ENCODE measurements around the gene ADCK2. TPM values are rescaled to one million over a fixed set of nuclear protein-coding genes. Genes with fewer than 3 reads are reported as not detected.
"Not testable (repeated sequence)": the region's sequence is repeated elsewhere in the genome, so short reads cannot be mapped to it uniquely, and the experiment has no call there.

ADCK2 gene
- polyA plus RNA-seq, 1 of the 3 experiments (the other 2 are of a cell fraction) = 19.0 TPM

DNA sequence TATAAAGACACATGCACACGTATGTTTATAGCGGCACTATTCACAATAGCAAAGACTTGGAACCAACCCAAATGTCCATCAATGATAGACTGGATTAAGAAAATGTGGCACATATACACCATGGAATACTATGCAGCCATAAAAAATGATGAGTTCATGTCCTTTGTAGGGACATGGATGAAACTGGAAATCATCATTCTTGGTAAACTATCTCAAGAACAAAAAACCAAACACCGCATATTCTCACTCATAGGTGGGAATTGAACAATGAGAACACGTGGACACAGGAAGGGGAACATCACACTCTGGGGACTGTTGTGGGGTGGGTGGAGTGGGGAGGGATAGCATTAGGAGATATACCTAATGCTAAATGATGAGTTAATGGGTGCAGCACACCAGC lies 70.5 kb downstream of the ADCK2 start:
- H2AFZ ChIP-seq (ENCODE audit: low read depth); H3K9ac ChIP-seq; H3K27ac ChIP-seq (ENCODE audit: low read depth in 2 of 2, low read length in 1 of 2); H3K27me3 ChIP-seq (ENCODE audit: insufficient read depth); POLR2A ChIA-PET; H3K79me2 ChIP-seq (ENCODE audit: insufficient read depth); H3K9me2 ChIP-seq; H3K4me2 ChIP-seq; H3F3A ChIP-seq (replicated peaks; ENCODE audit: insufficient read depth); H4K20me1 ChIP-seq (ENCODE audit: insufficient read depth); H3K4me1 ChIP-seq (ENCODE audit: control insufficient read depth in 1 of 2, insufficient read depth in 2 of 2, low read depth in 1 of 2, low read length in 1 of 2); H3K4me3 ChIP-seq (ENCODE audit: low read depth in 2 of 2, low read length in 1 of 2); DNase-seq; H3K9me3 ChIP-seq: not testable (repeated sequence)
- 84% methylated on average over 2 of the region's 4 CpGs for WGBS (ENCODE audit: low lambda C conversion rate)
- peaks cover 29 to 50% of the 10 kb centered on the region in 2 experiments for H3K36me3 ChIP-seq (replicated peaks in 1 of 2; ENCODE audit: control insufficient read depth in 1 of 2, insufficient read depth in 2 of 2, low read length in 1 of 2)
- CTCF ChIA-PET = interaction anchor here (1.4 to 1.7 kb wide), 3 partner anchors 17 to 271 kb away, joined by 3 to 6 read pairs (median 4); partner anchors contain the start of gene MRPS33

DNA sequence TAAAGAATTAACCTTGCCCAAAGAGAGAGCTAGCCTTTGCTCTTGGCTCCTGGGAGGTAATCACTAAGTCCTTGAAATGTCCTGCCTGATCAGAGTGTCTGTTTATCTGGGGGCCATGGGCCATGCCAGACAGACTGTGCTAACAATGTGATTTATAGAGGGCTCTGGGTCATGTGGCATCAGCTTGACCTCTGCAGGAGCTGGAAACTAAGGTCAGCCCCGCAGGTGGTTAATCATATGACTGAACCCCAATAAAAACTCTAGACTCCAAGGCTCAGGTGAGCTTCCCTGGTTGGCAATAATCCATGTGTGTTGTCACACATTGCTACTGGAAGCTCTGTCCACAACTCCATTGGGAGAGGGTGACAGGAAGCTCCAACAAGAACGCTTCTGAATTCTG lies 71.3 kb downstream of the ADCK2 start:
- CTCF ChIA-PET = interaction anchor here (0.7 to 2.6 kb wide), 6 partner anchors 17 to 270 kb away, joined by 3 to 8 read pairs (median 4); partner anchors contain the start of gene MRPS33
- DNase-seq = no peak

More for the DNA sequence above, 71.3 kb downstream of the ADCK2 start:
- H3K4me1 ChIP-seq (ENCODE audit: control insufficient read depth in 1 of 2, insufficient read depth in 2 of 2, low read depth in 1 of 2, low read length in 1 of 2) = no peaks in the 10 kb centered on the region
- H3K27me3 ChIP-seq (ENCODE audit: insufficient read depth) = no peaks in the 10 kb centered on the region
- no peak overlapping the region for H2AFZ ChIP-seq (ENCODE audit: low read depth)
- no peaks in the 10 kb centered on the region for H3K9me3 ChIP-seq
- H3K36me3 ChIP-seq (replicated peaks in 1 of 2; ENCODE audit: control insufficient read depth in 1 of 2, insufficient read depth in 2 of 2, low read length in 1 of 2) = peaks cover 35 to 52% of the 10 kb centered on the region in 2 experiments
- H3K4me3 ChIP-seq (ENCODE audit: low read depth in 2 of 2, low read length in 1 of 2) = no peak overlapping the region
- WGBS (ENCODE audit: low lambda C conversion rate) = 100% methylated on average over 2 of the region's 2 CpGs
- H3K79me2 ChIP-seq (ENCODE audit: insufficient read depth) = no peaks in the 10 kb centered on the region
- no peaks in the 10 kb centered on the region for H4K20me1 ChIP-seq (ENCODE audit: insufficient read depth)
- H3K27ac ChIP-seq (ENCODE audit: low read depth in 2 of 2, low read length in 1 of 2) = no peak overlapping the region
- no peak for TF ChIP-seq CTCF (IDR thresholded peaks at IDR 0.05)
- no peak for TF ChIP-seq RFX5 (IDR thresholded peaks at IDR 0.05; ENCODE audit: low read length)
- TF ChIP-seq RAD21 (IDR thresholded peaks at IDR 0.05; ENCODE audit: low read length) = no peak
- TF ChIP-seq YY1 (IDR thresholded peaks at IDR 0.05; ENCODE audit: low read depth) = no peak
- TF ChIP-seq CHD2 (IDR thresholded peaks at IDR 0.05; ENCODE audit: low read length, partially characterized antibody) = no peak
- no peak for TF ChIP-seq JUND (IDR thresholded peaks at IDR 0.05)
- no peak for TF ChIP-seq TCF12 (IDR thresholded peaks at IDR 0.05)
- TF ChIP-seq REST (IDR thresholded peaks at IDR 0.05; ENCODE audit: low read depth, low read length) = no peak
- TF ChIP-seq RXRA (IDR thresholded peaks at IDR 0.05; ENCODE audit: borderline replicate concordance, low read depth) = no peak
- TF ChIP-seq ELF1 (IDR thresholded peaks at IDR 0.05) = no peak
- no peak for TF ChIP-seq GABPA (IDR thresholded peaks at IDR 0.05; ENCODE audit: low read depth)
- no peak for TF ChIP-seq TEAD4 (IDR thresholded peaks at IDR 0.05; ENCODE audit: borderline replicate concordance, insufficient read depth)
- TF ChIP-seq EP300 (IDR thresholded peaks at IDR 0.05; ENCODE audit: borderline replicate concordance in 1 of 2, low read depth in 1 of 2, low read length in 1 of 2) = no peak
- TF ChIP-seq FOSL2 (IDR thresholded peaks at IDR 0.05; ENCODE audit: borderline replicate concordance, low read depth) = no peak
- no peak for TF ChIP-seq POLR2AphosphoS5 (IDR thresholded peaks at IDR 0.05; ENCODE audit: low read depth, low read length)
- no peak for TF ChIP-seq ZBTB33 (IDR thresholded peaks at IDR 0.05; ENCODE audit: borderline replicate concordance, low read depth)
- TF ChIP-seq RCOR1 (IDR thresholded peaks at IDR 0.05; ENCODE audit: low read length) = no peak
- no peak for TF ChIP-seq GATA2 (CRISPR knock-in tag; IDR thresholded peaks at IDR 0.05)
- no peak for TF ChIP-seq PBX3 (IDR thresholded peaks at IDR 0.05)
- TF ChIP-seq USF2 (IDR thresholded peaks at IDR 0.05; ENCODE audit: borderline replicate concordance, low read depth, low read length) = no peak
- no peaks in the 10 kb centered on the region for H3F3A ChIP-seq (replicated peaks; ENCODE audit: insufficient read depth)
- H3K9ac ChIP-seq = no peak overlapping the region
- no peaks in the 10 kb centered on the region; the same call in 1 of the 2 replicates for H3K9me2 ChIP-seq
- no peak overlapping the region for H3K4me2 ChIP-seq
- POLR2A ChIA-PET = no interaction called here

Measured in SK-N-SH (cell line).